Left ventricle myocardium inferior (tissue), 1 donor: ENCODE data around the gene SMIM24. TPM values are rescaled to one million over a fixed set of nuclear protein-coding genes. Genes with fewer than 3 reads are reported as not detected.

ENCODE experiments used
- DNase-seq: peaks from one replicate; pipeline ENCODE4 v3.0.0-alpha.2; 2020
- H3K27ac ChIP-seq: fragments of 200-600 bp; replicated peaks from 2 replicates; pipeline ENCODE4 v1.8.0; 2021
- H3K27me3 ChIP-seq: fragments of 200-600 bp; 2 replicates; pipeline ENCODE4 v1.8.0; 2021; ENCODE audit warnings: low read depth
- H3K36me3 ChIP-seq: fragments of 200-600 bp; 2 replicates; pipeline ENCODE4 v1.8.0; 2021
- H3K4me1 ChIP-seq: fragments of 200-600 bp; 2 replicates; pipeline ENCODE4 v1.8.0; 2021
- H3K4me3 ChIP-seq: fragments of 200-600 bp; 2 replicates; pipeline ENCODE4 v1.8.0; 2021; ENCODE audit warnings: mild to moderate bottlenecking, moderate library complexity
- H3K9me3 ChIP-seq: fragments of 200-600 bp; replicated peaks from 2 replicates; pipeline ENCODE4 v1.8.0; 2021
- CTCF ChIP-seq: fragments of 200-600 bp; IDR thresholded peaks from 2 replicates; pipeline ENCODE4 v1.8.0; 2021; ENCODE audit warnings: antibody characterized with exemption, mild to moderate bottlenecking, borderline replicate concordance
- intact Hi-C: fragments of 100-400 bp; cut with micrococcal nuclease; formaldehyde crosslinking; loops from one replicate; pipeline ENCODE4 v1.11.0; 2022
- total RNA-seq: library from RNA; stranded (reverse); fragmentation: NEBNext Ultra II Directional; extraction: Animal tissue kit (Norgen Biotek cat#: 25700); gene quantifications from one replicate; pipeline ENCODE4 v1.2.1, GENCODE V29; 2021
- donor health status: DM: no; HTN: yes; CAD: no; lungs with severe emphysema.

The SMIM24 gene
- total RNA-seq, 1 donor from 2014 or later: not detected

DNA sequence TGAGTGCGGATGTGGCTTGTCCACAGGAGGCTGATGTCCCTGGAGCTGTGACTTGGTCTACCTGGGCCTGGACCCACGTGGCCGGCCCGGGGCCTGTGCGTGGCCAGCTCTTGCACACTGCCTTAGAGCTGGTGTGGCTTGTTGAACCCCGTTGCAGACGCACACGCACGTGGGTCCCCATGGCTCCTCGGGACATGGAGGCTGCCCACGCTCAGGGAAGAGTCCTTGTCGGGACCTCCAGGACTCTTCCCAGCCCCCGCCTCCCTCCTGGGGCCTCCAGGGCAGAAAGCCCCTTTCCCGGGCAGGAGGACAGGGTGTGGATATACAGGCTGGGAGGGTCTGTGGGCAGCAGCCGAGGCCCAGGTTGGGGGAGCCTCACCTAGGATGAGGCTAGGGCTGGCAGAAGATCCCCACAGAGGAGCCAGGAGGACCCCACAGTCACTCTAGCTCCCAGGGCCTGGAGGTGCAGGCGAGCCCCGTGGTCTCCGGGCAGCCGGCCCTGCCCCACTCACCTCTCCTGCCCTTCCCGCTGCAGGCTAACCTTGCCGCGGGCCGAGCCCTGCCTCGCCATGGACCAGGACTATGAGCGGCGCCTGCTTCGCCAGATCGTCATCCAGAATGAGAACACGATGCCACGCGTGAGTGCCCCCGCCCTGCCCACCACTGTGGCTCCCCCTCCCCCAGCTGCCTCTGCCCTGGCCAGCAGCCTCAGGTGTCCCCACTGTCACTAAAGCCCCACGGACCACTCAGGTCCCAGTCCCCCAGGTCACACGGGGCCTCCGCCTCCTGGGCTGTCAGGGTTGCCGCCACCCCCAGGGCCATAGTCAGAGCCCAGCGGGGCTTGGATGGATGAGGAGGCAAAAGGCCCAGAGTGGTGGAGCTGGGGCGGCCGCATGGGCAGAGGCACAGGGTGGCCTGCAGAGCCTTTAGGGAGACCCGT is 42.4 kb upstream of the SMIM24 start:
- peaks cover 51% of the 10 kb centered on the region for H3K36me3 ChIP-seq

DNA sequence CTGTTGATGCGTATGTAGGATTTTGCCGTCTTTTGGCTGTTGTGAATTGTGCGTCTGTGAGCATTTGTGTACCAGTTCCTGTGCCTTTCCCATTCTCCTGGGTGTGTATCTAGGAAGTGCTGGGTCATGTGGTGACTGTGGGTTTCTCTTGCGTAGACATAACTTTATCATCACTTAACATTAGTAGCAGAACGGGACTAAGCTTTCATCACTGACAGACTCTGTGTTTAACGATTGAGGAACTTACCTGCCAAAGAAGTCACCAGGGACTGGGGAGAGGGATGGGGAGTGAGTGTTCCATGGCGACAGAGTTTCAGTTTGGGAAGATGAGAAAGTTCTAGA is 40.8 kb upstream of the SMIM24 start:
- Histone ChIP-seq H3K36me3 (peaks cover 35% of the 10 kb centered on the region), H3K4me1 (peaks cover 26% of the 10 kb centered on the region), H3K9me3 (no peaks in the 10 kb centered on the region), H3K4me3 (no peak overlapping the region), H3K27me3 (no peaks in the 10 kb centered on the region), H3K27ac (no peak overlapping the region)
- no peak for DNase-seq
- intact Hi-C loops: no loop called here
- TF ChIP-seq CTCF: no peak

More for the DNA sequence above, 42.4 kb upstream of the SMIM24 start:
- Histone ChIP-seq H3K9me3 (no peaks in the 10 kb centered on the region), H3K4me3 (no peak overlapping the region), H3K27me3 (no peaks in the 10 kb centered on the region), H3K27ac (no peak overlapping the region), H3K4me1 (peaks cover 10% of the 10 kb centered on the region)
- intact Hi-C loops: no loop called here
- no peak for DNase-seq
- TF ChIP-seq CTCF: no peak

DNA sequence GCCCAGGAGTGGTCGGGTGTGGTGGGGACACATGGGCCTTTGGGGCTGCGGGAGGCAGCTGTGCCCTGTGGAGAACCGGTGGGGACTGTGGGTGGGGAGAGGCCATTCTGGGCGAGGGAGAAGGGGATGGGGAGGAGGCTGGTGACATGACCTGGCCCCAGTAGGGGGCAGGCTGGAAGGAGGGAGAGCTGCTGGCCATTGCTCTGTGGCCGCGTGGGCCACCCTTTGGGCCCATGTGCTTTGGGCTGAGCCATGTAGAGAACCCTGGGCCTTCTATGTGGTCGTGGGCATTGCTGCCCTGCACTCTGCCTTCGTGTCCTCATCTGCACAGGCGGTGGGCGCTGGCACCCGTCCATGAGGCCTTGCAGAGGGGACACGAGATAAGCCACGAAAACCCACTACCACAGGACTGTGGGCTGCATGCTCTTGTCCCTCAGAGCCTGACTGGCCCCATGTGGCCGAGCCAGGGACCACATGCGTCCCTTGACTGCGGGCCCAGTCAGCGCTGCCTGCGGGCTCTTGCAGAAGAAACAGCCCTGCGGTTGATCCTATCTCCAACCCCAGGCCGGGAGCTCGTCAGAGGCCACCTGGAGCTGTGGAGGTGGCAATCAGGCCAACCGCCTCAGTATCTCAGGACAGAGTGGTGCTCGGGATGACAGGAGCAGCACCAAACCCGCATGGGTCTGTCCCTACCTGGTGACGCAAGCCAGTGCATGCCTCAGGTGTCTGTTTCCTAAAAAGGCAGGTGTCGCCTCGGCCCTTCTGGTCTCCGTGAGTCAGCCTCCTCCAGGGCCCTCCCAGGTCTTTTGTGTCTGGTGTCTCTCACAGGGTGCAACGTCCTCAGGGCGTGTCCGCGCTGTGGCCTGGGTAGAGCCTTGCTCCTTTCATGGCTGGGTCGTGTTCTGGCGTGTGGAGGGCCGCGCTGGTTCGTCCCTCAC is 40.1 kb upstream of the SMIM24 start:
- no peak for DNase-seq
- intact Hi-C loops: no loop called here
- no peaks in the 10 kb centered on the region for H3K27me3 ChIP-seq
- TF ChIP-seq CTCF: no peak
- H3K36me3 ChIP-seq: peaks cover 30% of the 10 kb centered on the region
- H3K4me3 ChIP-seq: no peak overlapping the region
- no peaks in the 10 kb centered on the region for H3K9me3 ChIP-seq
- H3K27ac ChIP-seq: no peak overlapping the region
- peaks cover 27% of the 10 kb centered on the region for H3K4me1 ChIP-seq

DNA sequence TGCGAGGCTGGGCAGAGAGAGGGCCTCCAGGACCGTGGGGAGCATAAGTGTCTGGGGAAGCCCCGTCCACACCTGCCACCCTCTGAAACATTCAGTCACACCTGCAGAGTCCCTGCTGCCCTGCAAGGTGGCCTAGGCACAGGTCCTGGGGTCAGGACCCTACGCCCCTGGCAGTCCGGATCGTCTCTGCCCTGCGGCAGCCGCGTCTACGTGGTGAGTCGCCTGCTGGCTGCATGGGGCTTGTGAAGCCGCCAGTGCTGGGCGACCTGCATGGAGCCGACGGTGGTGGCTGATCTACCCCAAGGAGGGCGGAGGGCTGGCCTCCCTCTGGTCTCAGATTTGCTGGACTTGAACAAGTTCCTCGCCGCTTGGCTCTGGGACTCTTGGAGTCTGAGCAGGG is 38.8 kb upstream of the SMIM24 start:
- no peak for DNase-seq
- no peak for TF ChIP-seq CTCF
- H3K27me3 ChIP-seq: no peaks in the 10 kb centered on the region
- H3K27ac ChIP-seq: no peak overlapping the region
- intact Hi-C loops: no loop called here
- peaks cover 35% of the 10 kb centered on the region for H3K4me1 ChIP-seq
- no peaks in the 10 kb centered on the region for H3K9me3 ChIP-seq
- no peak overlapping the region for H3K4me3 ChIP-seq
- H3K36me3 ChIP-seq: peaks cover 19% of the 10 kb centered on the region

DNA sequence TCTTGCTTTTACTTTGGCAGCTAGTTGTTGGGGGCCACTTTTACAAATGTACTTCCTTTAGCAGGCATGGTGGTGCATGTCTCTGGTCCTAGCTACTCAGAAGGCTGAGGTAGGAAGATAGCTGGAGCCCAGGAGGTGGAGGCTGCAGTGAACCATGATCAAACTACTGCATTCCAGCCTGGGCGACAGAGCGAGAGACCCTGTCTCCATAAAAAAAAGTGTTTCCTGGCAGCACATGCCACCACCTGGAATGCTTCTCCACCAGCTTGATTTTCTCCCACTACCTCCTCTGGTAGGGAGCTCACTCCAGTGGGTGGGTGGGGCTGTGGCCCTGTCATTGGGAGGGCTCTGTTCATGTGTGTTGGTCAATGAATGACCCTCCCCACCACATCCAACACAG is 38.3 kb upstream of the SMIM24 start:
- Histone ChIP-seq H3K4me3 (no peak overlapping the region), H3K36me3 (peaks cover 14% of the 10 kb centered on the region), H3K4me1 (peaks cover 38% of the 10 kb centered on the region), H3K9me3 (no peaks in the 10 kb centered on the region), H3K27me3 (no peaks in the 10 kb centered on the region), H3K27ac (no peak overlapping the region)
- DNase-seq: no peak
- no peak for TF ChIP-seq CTCF
- intact Hi-C loops: no loop called here
